Measurements from ENCODE around the gene RNF7.

Gene RNF7

DNA sequence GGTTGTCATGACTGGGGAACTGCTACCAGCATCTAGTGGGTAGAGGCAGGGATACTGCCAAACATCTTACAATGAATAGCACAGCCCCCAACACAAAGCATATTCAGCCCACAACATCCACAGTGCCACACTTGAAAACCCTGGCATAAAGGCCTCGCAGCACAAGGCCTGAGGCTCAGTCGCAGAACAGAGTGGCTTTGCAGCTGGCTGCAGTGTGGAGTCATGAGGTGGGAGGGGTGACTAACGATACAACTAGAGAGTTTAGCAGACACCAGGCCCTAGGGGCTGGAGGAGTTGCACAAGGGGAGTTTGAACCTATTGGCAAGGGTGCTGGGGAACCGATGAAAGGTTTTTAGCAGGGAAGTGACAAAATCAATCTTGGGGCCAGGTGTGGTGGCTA, 57.2 kb downstream of the RNF7 start:
- TF ChIP-seq TAF1 (IDR thresholded peaks at IDR 0.05; ENCODE audit: low read depth) (no peak), TEAD4 (IDR thresholded peaks at IDR 0.05) (no peak), RAD21 (IDR thresholded peaks at IDR 0.05; ENCODE audit: low read depth) (no peak), CEBPB (IDR thresholded peaks at IDR 0.05) (no peak), ZBTB7A (IDR thresholded peaks at IDR 0.05; ENCODE audit: low read depth) (no peak), EP300 (IDR thresholded peaks at IDR 0.05; ENCODE audit: borderline replicate concordance) (no peak), NFIC (IDR thresholded peaks at IDR 0.05) (no peak), FOXM1 (IDR thresholded peaks at IDR 0.05; ENCODE audit: borderline replicate concordance, low read depth) (no peak), YY1 (IDR thresholded peaks at IDR 0.05; ENCODE audit: low read depth) (no peak), EGR1 (IDR thresholded peaks at IDR 0.05) (no peak), TCF12 (IDR thresholded peaks at IDR 0.05; ENCODE audit: low read depth) (no peak), CREB1 (IDR thresholded peaks at IDR 0.05; ENCODE audit: low read depth) (no peak)
- TF ChIP-seq, protein P1, sequence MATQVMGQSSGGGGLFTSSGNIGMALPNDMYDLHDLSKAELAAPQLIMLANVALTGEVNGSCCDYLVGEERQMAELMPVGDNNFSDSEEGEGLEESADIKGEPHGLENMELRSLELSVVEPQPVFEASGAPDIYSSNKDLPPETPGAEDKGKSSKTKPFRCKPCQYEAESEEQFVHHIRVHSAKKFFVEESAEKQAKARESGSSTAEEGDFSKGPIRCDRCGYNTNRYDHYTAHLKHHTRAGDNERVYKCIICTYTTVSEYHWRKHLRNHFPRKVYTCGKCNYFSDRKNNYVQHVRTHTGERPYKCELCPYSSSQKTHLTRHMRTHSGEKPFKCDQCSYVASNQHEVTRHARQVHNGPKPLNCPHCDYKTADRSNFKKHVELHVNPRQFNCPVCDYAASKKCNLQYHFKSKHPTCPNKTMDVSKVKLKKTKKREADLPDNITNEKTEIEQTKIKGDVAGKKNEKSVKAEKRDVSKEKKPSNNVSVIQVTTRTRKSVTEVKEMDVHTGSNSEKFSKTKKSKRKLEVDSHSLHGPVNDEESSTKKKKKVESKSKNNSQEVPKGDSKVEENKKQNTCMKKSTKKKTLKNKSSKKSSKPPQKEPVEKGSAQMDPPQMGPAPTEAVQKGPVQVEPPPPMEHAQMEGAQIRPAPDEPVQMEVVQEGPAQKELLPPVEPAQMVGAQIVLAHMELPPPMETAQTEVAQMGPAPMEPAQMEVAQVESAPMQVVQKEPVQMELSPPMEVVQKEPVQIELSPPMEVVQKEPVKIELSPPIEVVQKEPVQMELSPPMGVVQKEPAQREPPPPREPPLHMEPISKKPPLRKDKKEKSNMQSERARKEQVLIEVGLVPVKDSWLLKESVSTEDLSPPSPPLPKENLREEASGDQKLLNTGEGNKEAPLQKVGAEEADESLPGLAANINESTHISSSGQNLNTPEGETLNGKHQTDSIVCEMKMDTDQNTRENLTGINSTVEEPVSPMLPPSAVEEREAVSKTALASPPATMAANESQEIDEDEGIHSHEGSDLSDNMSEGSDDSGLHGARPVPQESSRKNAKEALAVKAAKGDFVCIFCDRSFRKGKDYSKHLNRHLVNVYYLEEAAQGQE (IDR thresholded peaks at IDR 0.05; ENCODE audit: low read depth) = no peak
- TF ChIP-seq, protein P2, sequence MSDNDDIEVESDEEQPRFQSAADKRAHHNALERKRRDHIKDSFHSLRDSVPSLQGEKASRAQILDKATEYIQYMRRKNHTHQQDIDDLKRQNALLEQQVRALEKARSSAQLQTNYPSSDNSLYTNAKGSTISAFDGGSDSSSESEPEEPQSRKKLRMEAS (IDR thresholded peaks at IDR 0.05) = no peak
- TF ChIP-seq, protein P3, sequence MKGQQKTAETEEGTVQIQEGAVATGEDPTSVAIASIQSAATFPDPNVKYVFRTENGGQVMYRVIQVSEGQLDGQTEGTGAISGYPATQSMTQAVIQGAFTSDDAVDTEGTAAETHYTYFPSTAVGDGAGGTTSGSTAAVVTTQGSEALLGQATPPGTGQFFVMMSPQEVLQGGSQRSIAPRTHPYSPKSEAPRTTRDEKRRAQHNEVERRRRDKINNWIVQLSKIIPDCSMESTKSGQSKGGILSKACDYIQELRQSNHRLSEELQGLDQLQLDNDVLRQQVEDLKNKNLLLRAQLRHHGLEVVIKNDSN (IDR thresholded peaks at IDR 0.05) = no peak

DNA sequence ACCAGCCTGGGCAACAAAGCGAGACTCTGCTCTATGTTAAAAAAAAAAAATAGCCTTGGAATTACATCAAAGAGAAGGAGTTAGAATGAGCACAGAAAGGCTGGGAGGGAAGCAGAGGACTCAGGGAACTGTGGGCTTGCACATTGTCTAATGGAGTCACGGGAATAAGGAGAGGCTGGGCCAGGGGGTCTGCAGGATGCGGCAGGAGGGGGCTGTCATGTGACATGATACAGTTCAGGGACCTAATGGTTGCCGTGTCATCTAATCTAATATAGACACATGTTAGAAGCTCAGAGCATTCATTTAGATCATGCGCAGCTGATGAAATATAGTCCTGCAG, 57.6 kb downstream of the RNF7 start:
- TF ChIP-seq NFIC (IDR thresholded peaks at IDR 0.05) (no peak), TEAD4 (IDR thresholded peaks at IDR 0.05) (no peak), FOXM1 (IDR thresholded peaks at IDR 0.05; ENCODE audit: borderline replicate concordance, low read depth) (no peak), TCF12 (IDR thresholded peaks at IDR 0.05; ENCODE audit: low read depth) (no peak), RAD21 (IDR thresholded peaks at IDR 0.05; ENCODE audit: low read depth) (no peak), TAF1 (IDR thresholded peaks at IDR 0.05; ENCODE audit: low read depth) (no peak), EGR1 (IDR thresholded peaks at IDR 0.05) (no peak), CEBPB (IDR thresholded peaks at IDR 0.05) (no peak), EP300 (IDR thresholded peaks at IDR 0.05; ENCODE audit: borderline replicate concordance) (no peak), ZBTB7A (IDR thresholded peaks at IDR 0.05; ENCODE audit: low read depth) (no peak)
- TF ChIP-seq, protein P3 (IDR thresholded peaks at IDR 0.05) = no peak
- TF ChIP-seq, protein P1 (IDR thresholded peaks at IDR 0.05; ENCODE audit: low read depth) = no peak
- TF ChIP-seq, protein P2 (IDR thresholded peaks at IDR 0.05) = no peak

DNA sequence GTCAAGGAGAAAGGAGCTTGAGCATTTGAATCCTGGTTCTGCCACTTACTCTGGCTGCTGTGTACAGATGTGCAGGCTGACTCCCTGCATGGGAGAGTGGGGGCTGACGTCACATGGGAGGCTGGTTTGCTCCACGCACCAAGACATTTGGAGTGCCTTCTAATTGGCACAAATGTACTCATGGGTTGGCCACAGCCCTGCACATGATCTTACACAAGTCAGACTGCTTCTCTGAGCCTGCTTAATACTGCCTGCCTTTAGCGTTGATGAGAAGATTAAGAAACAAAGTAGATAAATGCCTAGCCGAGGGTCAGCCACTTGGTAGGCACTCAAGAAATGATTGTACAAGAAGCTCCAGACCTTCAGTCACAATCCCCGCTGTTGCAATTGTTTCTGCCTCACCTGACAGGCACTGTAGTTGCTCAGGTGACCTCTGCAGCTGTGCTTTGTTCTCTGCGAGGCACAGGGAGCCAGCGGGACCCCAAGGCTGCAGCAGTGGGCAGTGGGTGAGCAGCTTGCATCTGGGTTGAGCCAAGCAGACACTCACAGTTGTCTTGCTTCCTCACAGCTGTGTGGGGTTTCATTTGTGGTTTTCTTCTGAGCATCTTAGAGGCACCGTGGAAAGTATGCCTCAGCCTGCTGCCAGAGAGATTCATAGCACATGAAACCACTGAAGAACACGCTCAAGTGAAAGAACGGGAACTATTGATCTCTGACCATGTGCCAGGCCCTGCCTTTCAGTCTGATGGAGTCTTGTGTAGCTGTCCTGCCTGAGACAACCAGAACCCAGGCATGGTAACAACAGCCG, 58.2 kb downstream of the RNF7 start:
- TF ChIP-seq, protein P3 (IDR thresholded peaks at IDR 0.05) = no peak
- no peak for TF ChIP-seq TEAD4 (IDR thresholded peaks at IDR 0.05)
- TF ChIP-seq TAF1 (IDR thresholded peaks at IDR 0.05; ENCODE audit: low read depth) = no peak
- no peak for TF ChIP-seq EP300 (IDR thresholded peaks at IDR 0.05; ENCODE audit: borderline replicate concordance)
- no peak for TF ChIP-seq EGR1 (IDR thresholded peaks at IDR 0.05)
- TF ChIP-seq, protein P1 (IDR thresholded peaks at IDR 0.05; ENCODE audit: low read depth) = no peak
- no peak for TF ChIP-seq CREB1 (IDR thresholded peaks at IDR 0.05; ENCODE audit: low read depth)
- TF ChIP-seq, protein P2 (IDR thresholded peaks at IDR 0.05) = no peak
- no peak for TF ChIP-seq RAD21 (IDR thresholded peaks at IDR 0.05; ENCODE audit: low read depth)
- TF ChIP-seq CEBPB (IDR thresholded peaks at IDR 0.05) = no peak
- no peak for TF ChIP-seq YY1 (IDR thresholded peaks at IDR 0.05; ENCODE audit: low read depth)
- no peak for TF ChIP-seq FOXM1 (IDR thresholded peaks at IDR 0.05; ENCODE audit: borderline replicate concordance, low read depth)
- TF ChIP-seq TCF12 (IDR thresholded peaks at IDR 0.05; ENCODE audit: low read depth) = no peak
- TF ChIP-seq ZBTB7A (IDR thresholded peaks at IDR 0.05; ENCODE audit: low read depth) = no peak
- TF ChIP-seq NFIC (IDR thresholded peaks at IDR 0.05) = no peak
